ENCODE results near the gene MLXIPL.

GRCh38 chr7:73577627-73578341, 46.5 kb downstream of the MLXIPL start:
- TF ChIP-seq CTCF (IDR thresholded peaks at IDR 0.05) (no peak), POLR2A (IDR thresholded peaks at IDR 0.05) (no peak)
